GM13977 (cell line): Measurements from ENCODE around the gene AP3B1.

Source experiments
- DNase-seq: peaks from one replicate; pipeline ENCODE4 v3.0.0; 2012; ENCODE audit warnings: low spot score
- in situ Hi-C: fragments of 300-500 bp; cut with MboI; formaldehyde crosslinking; loops from one replicate; pipeline ENCODE4 v1.12.0; 2022; ENCODE audit warnings: low sequenced_read_pairs, low pct_unique_long_range_greater_than_20kb, mixed read lengths, inconsistent platforms; ENCODE audit not compliant: unreplicated experiment
- TF ChIP-seq, protein P1 (sequence below): IDR thresholded peaks from 2 replicates; pipeline ENCODE4 v1.5.1; 2012; ENCODE audit warnings: mild to moderate bottlenecking, control low read depth; ENCODE audit not compliant: insufficient read depth; ENCODE audit errors: extremely low read depth, missing control alignments

AP3B1 gene

GRCh38 chr5:77957516-77957915 is 337.0 kb downstream of the AP3B1 start:
- TF ChIP-seq, protein P1, sequence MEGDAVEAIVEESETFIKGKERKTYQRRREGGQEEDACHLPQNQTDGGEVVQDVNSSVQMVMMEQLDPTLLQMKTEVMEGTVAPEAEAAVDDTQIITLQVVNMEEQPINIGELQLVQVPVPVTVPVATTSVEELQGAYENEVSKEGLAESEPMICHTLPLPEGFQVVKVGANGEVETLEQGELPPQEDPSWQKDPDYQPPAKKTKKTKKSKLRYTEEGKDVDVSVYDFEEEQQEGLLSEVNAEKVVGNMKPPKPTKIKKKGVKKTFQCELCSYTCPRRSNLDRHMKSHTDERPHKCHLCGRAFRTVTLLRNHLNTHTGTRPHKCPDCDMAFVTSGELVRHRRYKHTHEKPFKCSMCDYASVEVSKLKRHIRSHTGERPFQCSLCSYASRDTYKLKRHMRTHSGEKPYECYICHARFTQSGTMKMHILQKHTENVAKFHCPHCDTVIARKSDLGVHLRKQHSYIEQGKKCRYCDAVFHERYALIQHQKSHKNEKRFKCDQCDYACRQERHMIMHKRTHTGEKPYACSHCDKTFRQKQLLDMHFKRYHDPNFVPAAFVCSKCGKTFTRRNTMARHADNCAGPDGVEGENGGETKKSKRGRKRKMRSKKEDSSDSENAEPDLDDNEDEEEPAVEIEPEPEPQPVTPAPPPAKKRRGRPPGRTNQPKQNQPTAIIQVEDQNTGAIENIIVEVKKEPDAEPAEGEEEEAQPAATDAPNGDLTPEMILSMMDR: no peak

DNA sequence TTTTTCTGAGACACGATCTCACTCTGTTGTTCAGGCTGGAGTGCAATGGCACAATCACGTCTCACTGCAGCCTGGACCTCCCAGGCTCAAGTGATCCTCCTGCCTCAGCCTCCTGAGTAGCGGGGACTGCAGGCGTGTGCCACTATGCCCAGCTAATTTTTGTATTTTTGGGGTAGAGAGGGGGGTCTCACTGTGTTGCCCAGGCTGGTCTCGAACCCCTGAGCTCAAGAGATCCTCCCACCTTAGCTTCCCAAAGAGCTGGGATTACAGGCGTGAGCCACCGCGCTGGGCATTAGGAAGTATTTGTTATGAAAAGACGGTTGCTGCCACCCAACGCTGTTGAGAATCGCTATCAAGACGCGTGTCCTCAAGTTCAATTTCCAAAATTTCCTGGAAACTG is 337.4 kb downstream of the AP3B1 start:
- no peak for DNase-seq
- in situ Hi-C loops: no loop called here
- TF ChIP-seq, protein P1: no peak

More at GRCh38 chr5:77957516-77957915, 337.0 kb downstream of the AP3B1 start:
- in situ Hi-C loops: no loop called here
- DNase-seq: no peak

DNA sequence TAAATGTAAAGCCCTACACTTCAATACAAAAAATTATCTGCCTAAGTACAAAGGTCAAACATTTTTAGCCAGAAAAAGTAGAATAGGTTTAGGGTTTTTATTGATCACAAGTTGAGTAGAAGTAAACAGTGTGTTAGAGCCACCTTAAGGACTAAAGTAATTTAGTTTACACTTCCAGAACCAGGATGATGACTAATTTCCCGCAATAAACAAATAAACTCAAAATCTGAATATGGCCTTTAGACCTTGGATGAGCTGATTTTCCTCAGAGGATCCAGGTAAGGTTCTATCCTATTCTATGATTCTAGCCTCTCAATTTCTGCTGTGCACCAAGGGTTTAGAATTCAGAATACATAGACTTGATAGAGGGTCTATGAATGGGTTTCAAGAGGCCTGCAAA is 338.9 kb downstream of the AP3B1 start:
- in situ Hi-C loops: no loop called here
- no peak for DNase-seq

DNA sequence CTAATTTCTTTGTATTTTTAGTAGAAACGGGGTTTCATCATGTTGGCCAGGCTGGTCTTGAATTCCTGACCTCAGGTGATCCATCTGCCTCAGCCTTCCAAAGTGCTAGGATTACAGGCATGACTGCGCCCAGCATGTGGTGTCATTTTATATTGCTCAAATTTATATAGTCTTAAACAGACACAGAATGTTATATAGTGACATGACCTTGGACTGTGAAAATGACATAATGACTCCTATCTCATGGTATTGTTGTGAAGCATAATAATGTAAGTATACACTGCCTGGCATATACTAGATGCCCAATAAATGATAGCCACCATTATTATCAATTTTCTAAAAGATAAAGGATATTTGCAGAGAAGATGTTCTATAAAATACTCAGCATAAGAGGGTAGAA is 341.1 kb downstream of the AP3B1 start:
- TF ChIP-seq, protein P1: no peak
- in situ Hi-C loops: no loop called here
- DNase-seq: no peak

More for the DNA sequence above, 338.9 kb downstream of the AP3B1 start:
- TF ChIP-seq, protein P1: no peak

DNA sequence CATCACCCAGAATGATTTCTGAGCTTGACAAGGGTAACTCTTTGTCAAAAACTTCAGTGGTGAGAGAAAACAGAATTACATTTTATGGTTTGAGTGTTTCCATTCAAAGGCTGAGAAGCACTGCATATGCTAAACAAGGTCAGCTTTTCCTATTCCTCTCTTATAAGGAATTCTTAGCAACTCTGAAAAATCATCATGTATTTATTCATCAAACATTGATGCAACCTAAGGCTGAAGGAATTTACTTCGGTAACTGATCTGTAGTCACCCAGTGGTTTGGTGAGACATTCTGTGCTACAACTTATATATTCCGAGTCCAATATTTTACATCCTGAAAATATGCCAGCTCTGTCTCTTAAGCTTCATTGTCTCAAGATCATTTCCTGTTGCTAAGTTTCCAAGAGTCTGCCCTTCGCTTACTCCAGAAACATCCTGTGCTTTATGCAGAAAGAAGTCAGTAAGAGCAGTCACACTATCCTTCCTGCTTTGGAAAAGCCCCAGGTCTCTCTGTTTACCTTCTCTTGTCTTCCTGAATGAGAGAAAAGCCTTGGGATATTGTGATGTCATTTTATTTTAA is 341.8 kb downstream of the AP3B1 start:
- TF ChIP-seq, protein P1: no peak
- in situ Hi-C loops: no loop called here
- DNase-seq: no peak
